Parathyroid adenoma (tissue), 2 donors: ENCODE results near the gene KLF2.

Experiments
- H2AFZ ChIP-seq: fragments of 300-600 bp; sonication (generic); one replicate; pipeline ENCODE4 v1.7.0; 2017; ENCODE audit warnings: antibody characterized with exemption, mild to moderate bottlenecking
- H3K27ac ChIP-seq: fragments of 300-600 bp; sonication (generic); one replicate; pipeline ENCODE4 v1.7.0; 2017
- H3K27me3 ChIP-seq: fragments of 300-600 bp; sonication (generic); one replicate; pipeline ENCODE4 v1.7.0; 2017; ENCODE audit warnings: low read length; ENCODE audit not compliant: control insufficient read depth, insufficient read depth
- H3K36me3 ChIP-seq: fragments of 300-600 bp; sonication (generic); one replicate; pipeline ENCODE4 v1.7.0; 2017; ENCODE audit warnings: low read length; ENCODE audit not compliant: control insufficient read depth, insufficient read depth
- H3K4me1 ChIP-seq: fragments of 300-600 bp; sonication (generic); one replicate; pipeline ENCODE4 v1.7.0; 2017; ENCODE audit warnings: control low read depth
- H3K4me2 ChIP-seq: fragments of 300-600 bp; sonication (generic); one replicate; pipeline ENCODE4 v1.7.0; 2017; ENCODE audit warnings: low read length
- H3K4me3 ChIP-seq: fragments of 300-600 bp; sonication (generic); one replicate; pipeline ENCODE4 v1.7.0; 2017; ENCODE audit warnings: low read depth, low read length
- H3K79me2 ChIP-seq: fragments of 300-600 bp; sonication (generic); one replicate; pipeline ENCODE4 v1.7.0; 2017; ENCODE audit warnings: control low read depth
- H3K9ac ChIP-seq: fragments of 300-600 bp; sonication (generic); one replicate; pipeline ENCODE4 v1.7.0; 2017; ENCODE audit warnings: mild to moderate bottlenecking
- H3K9me3 ChIP-seq: fragments of 300-600 bp; sonication (generic); one replicate; pipeline ENCODE4 v1.7.0; 2017; ENCODE audit warnings: low read length; ENCODE audit not compliant: control insufficient read depth
- TF ChIP-seq, protein P1 (sequence below): fragments of 300-600 bp; sonication (generic); IDR thresholded peaks from one replicate; pipeline ENCODE4 v1.7.0; 2017; ENCODE audit warnings: antibody characterized with exemption, mild to moderate bottlenecking
- donor health status: primary hyperparathyroidism.

The KLF2 gene

DNA sequence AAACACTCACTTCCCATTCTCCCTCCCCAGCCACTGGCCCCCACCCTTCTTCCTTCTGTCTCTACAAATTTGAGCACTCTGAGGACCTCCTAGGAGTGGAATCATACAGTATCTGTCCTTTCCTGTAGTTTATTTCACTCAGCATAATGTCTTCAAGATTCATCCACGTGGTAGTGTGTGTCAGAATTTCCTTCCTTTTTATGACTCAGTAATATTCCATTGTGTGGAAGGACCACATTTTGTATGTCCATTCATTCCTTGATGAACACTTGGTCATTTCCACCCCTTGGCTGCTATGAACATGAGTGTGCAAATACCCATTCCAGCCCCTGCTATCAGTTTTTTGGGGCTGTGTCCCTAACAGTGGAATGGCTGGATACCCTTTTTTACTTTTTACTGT, 9.8 kb downstream of the KLF2 start:
- H3K27me3 ChIP-seq: no peaks in the 10 kb centered on the region
- no peaks in the 10 kb centered on the region for H3K79me2 ChIP-seq
- H3K36me3 ChIP-seq: no peaks in the 10 kb centered on the region
- no peak overlapping the region for H2AFZ ChIP-seq
- no peak overlapping the region for H3K27ac ChIP-seq
- no peaks in the 10 kb centered on the region for H3K4me1 ChIP-seq
- H3K4me3 ChIP-seq: no peak overlapping the region
- TF ChIP-seq, protein P1, sequence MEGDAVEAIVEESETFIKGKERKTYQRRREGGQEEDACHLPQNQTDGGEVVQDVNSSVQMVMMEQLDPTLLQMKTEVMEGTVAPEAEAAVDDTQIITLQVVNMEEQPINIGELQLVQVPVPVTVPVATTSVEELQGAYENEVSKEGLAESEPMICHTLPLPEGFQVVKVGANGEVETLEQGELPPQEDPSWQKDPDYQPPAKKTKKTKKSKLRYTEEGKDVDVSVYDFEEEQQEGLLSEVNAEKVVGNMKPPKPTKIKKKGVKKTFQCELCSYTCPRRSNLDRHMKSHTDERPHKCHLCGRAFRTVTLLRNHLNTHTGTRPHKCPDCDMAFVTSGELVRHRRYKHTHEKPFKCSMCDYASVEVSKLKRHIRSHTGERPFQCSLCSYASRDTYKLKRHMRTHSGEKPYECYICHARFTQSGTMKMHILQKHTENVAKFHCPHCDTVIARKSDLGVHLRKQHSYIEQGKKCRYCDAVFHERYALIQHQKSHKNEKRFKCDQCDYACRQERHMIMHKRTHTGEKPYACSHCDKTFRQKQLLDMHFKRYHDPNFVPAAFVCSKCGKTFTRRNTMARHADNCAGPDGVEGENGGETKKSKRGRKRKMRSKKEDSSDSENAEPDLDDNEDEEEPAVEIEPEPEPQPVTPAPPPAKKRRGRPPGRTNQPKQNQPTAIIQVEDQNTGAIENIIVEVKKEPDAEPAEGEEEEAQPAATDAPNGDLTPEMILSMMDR: no peak
- H3K9me3 ChIP-seq: no peaks in the 10 kb centered on the region
- no peak overlapping the region for H3K4me2 ChIP-seq
- no peak overlapping the region for H3K9ac ChIP-seq

DNA sequence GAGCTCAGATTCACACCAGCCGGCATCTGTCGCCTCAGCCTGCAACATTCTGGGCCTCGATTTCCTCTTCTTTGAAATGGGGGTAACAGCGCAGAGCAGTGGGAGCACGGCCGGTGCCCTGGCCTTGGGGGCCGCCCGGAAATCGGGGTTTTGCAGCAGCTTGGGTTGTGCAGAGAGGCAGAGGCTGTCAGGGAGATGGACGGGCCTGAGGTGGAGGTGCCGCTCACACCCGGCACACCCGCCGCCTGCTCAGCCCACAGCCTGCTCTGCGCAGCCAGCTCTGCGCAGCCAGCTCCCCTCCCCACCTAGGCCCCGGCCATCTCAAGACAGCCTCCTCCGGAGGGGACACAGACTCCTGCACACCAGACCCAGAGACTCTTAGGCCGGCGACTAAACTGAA, 10.6 kb downstream of the KLF2 start:
- TF ChIP-seq, protein P1: no peak
- Histone ChIP-seq H3K27me3 (no peaks in the 10 kb centered on the region), H3K9ac (no peak overlapping the region), H3K9me3 (no peaks in the 10 kb centered on the region), H3K79me2 (no peaks in the 10 kb centered on the region), H3K4me2 (no peak overlapping the region), H3K36me3 (no peaks in the 10 kb centered on the region), H2AFZ (no peak overlapping the region), H3K4me1 (no peaks in the 10 kb centered on the region), H3K27ac (no peak overlapping the region), H3K4me3 (no peak overlapping the region)

DNA sequence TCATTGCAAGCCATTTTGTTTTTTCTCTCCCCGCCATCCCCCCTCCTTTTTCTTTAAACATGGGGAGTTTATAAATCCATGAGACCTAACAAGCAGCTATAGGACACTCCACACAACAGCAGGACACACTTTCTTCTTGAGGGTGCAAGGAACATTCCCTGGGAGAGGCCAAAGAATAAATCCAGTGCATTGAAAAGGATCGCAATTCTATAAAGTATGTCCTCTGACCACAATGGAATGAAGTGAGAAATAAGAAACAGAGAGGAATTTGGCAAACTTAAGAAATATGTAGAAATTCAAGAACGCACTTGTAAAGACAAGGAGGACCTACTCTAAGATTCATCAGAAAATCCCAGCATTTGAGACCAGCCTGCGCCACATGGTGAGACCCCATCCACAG, 11.9 kb downstream of the KLF2 start:
- Histone ChIP-seq H2AFZ (no peak overlapping the region), H3K9ac (no peak overlapping the region), H3K27ac (no peak overlapping the region), H3K27me3 (no peaks in the 10 kb centered on the region), H3K4me2 (no peak overlapping the region), H3K79me2 (no peaks in the 10 kb centered on the region), H3K9me3 (no peaks in the 10 kb centered on the region), H3K4me1 (no peaks in the 10 kb centered on the region), H3K36me3 (no peaks in the 10 kb centered on the region), H3K4me3 (no peak overlapping the region)
- TF ChIP-seq, protein P1: no peak

DNA sequence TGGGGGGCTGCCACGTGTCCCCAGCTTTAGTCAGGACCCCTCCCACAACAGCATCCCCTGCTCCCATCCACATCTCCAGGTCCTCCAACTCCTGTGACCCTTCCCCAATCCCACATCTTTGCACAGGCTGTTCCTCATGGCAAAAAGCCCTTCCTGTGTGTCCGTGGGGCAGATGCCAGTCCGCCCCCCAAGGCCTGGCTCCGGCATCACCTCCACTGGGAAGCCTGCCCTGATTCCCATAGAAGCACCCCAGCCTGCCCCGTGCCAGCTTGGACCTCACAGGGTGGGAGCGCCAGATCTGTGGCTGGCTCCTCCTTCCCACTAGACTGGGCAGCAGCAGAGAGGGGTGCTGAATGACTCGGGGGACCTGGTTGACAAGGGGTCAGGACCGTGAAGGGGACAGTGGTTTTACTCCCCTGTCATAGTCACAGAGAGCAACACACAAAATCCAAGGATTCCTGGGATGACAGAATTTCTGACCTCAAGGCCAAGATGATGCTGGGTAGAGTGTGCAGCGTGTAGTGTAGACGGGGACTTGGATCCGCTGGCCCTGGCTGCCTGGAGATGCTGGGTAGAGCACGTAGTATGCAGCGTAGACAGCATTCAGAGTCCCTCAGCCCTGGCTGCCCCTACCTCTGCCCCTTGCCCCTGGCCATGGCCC, 13.3 kb downstream of the KLF2 start:
- Histone ChIP-seq H3K4me3 (no peak overlapping the region), H3K9me3 (no peaks in the 10 kb centered on the region), H3K27ac (no peak overlapping the region), H3K27me3 (no peaks in the 10 kb centered on the region), H3K36me3 (no peaks in the 10 kb centered on the region), H3K4me1 (no peaks in the 10 kb centered on the region), H3K9ac (no peak overlapping the region), H3K4me2 (no peak overlapping the region), H2AFZ (no peak overlapping the region), H3K79me2 (no peaks in the 10 kb centered on the region)
- TF ChIP-seq, protein P1: no peak
